Hematopoietic multipotent progenitor cell treated with erythropoietin and hydrocortisone succinate and interleukin-3 and kit ligand, for 8 days (in vitro differentiated cells): ENCODE measurements around the gene TNRC6A.
"Not testable (repeated sequence)": the region's sequence is repeated elsewhere in the genome, so short reads cannot be mapped to it uniquely, and the experiment has no call there.

ENCODE experiments used
- DNase-seq: peaks from one replicate; pipeline ENCODE4 v3.0.0-alpha.2; 2015

The TNRC6A gene

DNA sequence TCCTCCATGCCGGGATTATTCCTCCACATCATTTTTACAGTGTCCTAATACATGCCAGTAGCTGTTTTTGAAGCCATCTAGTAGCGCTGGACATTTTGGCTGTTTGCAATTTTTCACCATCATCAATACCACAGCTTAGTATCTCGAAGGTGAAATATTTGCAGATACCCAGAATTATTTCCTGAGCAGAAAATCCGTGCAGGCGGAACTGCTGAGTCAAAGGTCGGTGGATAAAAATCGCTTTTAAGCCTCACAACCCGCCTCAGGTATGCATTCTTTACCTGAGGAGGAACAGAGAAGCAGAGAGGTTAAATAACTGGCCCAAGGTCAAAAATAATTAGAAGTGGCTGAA is 584 bp upstream of the TNRC6A start:
- no peak for DNase-seq

DNA sequence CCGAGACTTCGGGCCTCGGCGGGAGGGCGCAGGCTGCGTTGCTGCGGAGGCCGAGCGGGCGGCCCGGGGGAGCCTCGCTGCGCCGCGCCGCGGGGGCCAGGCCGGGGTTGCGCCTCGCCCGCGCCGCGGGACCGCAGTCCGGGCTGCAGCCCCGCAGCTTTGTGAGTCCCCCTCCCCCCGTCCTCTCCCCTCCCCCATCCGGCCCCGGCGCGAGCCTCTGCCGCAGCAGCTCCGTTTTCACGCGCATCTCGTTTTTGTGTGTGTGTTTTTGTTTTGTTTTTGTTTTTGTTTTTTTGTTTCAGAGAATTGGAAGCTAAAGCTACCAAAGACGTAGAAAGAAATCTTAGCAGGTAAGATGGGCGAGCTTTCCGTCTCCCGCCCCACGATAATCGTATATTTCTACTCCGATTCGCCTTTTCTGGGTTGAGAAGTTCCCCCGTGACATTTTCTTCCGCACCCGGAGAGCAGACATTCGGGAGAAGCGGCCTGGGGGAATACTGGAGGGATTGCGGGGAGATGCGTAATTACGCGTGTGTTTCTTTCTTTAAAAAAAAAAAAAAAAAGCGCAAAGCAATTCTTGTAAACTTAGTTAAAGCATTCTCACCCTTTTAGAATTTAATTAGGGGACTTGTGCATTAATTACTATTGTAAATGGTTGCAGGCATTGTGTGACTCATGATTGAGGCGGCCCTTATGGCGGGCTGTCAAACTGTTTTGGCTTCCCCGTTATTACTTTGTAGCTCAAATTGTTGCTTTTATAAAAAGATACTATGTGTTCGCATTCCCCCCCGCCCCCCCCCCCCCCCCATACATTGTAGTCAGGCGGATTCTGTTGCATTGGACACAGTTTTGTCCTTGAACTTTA is 732 bp downstream of the TNRC6A start:
- DNase-seq = peak; percentile 46

DNA sequence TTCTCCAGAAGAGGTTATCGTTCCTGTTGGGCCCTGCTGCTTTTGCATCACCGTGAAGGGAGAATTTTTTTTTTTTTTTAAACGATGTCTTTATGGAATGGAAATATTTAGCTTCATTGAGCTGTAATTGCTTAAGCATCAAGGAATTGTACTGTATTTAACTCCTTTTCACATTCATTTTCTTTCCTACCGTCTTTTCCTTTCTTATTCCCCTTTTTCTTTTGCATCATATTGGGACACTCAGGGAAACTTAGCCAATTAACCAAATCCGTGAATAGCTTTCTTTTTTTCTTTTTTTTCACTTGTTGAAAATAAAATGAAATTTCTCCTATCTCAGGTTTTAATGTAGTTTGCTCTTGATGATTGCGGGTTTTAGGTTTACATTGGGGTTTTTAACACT is 1.5 kb downstream of the TNRC6A start:
- no peak for DNase-seq

DNA sequence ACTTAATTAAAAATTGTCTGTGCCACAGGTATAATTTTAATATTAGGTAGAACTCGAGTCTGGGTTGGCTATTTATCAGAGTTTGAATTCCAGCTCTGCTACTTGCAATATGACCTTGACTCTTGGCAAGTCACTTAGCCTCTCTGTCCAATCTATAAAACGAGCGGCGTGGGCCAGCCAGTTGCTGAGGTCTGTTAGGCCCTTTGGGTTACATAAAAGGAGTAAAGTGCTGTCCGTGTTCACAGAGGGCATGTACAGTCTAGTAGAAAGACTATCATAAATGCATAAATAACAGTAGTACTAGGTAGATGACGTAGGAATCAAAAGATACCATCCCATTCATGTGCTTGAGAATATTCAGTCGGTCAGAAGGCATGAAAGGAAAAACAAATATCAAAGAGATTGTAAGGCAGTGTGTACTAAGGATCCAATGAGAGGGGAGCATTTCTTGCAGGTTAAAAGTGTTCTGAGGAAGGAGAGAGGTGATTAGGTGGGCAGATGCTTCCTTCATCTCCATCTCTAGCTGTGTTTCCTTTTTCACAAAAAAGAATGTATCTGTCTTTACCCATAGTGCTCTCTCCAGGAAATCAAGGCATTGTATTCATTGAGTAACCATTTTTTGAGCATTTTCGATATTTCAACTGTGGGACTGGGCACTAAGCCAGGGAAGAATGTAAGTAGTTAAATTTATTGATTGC is 2.4 kb downstream of the TNRC6A start:
- DNase-seq = no peak

DNA sequence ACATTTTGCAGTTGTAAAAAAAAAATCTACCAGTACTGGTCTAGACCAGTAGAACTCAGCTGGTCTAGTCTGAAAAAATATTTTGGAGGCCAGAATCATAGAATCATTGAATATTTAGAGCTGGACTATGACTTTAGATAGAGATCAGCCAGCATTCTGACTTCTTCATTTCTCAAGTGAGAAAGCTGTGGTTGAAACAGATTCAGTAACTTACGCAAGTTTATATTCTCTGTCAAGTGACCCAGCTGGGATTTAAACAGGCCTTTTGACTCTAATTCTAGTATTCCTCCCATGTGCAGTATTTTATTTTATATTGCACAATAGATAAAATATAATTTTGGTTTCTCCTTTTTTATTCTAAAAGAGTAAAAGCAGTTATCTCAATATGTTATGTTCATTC is 4.9 kb downstream of the TNRC6A start:
- DNase-seq = no peak

DNA sequence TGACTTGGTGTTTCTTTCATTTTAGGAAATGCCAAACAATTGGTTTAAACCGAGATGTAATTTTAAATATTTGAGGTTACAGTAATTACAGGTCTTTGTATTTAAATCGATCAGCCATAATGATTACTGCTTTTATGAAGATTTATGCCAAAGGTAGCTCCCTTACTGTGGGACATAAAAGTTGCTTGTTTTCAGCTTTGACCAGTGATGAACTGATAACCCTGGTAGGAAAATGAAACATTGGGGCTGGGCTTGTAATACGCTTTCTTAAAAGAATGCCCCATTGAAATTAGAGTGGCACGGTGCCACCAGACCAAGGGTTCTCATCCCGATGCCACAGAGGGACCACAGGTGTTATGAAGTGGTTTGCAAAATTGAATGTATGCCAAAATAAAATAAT is 7.3 kb downstream of the TNRC6A start:
- DNase-seq = no peak

DNA sequence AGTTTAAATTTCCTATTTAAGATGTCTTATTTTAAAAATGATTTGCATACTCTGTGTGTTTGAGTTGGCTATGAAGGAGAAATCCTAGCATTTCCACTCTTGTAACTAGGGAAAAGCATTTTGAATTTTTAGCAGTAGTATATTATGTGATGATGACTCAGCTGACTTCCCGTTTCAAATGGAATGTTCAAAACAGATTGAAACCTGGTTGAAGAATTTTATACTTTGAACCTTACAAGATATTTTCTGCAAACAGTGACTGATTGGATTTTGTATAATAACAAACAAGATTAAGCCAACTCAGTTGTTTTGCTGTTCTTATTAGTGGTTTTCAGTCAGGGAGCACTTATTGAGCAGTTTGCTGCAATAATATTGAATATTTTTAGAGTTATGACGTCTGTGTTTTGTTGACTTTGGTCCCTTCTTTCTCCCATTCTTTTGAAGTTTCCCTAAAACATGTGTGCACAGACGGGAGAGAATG is 8.0 kb downstream of the TNRC6A start:
- DNase-seq = no peak

DNA sequence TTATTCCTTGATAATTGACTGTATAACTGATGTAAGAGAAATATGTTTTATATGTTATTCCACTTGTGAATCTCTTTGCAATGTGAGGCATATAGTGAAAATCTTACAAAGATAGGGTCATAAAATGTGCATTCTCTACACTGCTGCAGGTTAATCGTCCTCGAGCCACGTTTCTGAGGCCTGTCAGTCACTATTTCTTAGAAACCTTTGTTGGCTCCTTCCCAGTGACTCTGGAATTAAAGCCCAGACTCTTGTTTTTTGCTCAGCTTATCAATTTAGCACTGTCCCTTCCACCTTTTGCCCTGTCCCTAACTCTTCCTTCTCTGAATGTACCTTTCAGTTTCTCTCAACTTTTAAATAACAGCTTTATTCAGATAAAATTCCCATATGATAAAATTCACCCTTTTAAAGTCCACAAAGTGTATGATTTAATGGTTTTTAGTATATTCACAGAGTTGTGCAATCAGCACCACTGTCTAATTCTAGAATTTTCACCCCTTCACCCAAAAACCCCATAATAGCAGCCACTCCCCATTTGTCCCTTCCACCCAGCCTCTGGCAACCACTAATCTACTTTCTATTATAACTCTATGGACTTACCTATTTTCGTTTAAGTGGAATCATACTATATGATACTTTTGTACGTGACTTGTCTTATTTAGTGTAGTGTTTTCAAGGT is 8.6 kb downstream of the TNRC6A start:
- DNase-seq = peak; percentile 49

DNA sequence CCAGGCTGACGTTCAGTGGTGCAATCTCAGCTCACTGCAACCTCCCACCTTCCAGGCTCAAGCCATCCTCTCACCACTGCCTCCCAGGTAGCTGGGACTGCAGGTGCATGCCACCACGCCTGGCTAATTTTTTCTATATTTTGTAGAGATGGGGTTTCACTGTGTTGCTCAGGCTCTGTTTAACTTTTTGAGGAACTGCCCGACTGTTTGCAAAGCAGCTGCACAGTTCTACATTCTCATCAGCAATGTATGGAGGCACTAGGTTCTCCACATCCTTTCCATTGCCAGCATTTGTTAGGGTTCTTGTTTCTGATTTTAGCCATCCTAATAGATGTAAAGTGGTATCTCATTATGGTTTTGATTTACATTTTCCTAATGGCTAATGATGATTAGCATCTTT is 9.4 kb downstream of the TNRC6A start:
- DNase-seq = no peak

DNA sequence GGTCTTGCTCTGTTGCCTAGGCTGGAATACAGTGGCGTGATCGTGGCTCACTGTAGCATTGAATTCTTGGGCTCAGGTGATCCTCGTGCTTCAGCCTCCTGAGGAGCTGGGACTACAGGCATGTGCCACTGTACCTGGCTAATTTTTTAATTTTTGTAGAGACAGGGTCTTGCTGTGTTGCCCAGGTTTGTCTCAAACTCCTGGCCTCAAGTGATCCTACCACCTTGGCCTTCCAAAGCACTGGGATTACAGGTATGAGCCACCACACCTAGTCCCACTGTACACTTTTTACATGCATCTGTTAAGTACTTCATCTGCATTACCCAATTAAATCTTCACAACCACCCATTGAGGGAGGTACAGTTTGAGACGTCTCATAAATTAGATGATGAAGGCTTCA is 12.4 kb downstream of the TNRC6A start:
- DNase-seq = no peak

DNA sequence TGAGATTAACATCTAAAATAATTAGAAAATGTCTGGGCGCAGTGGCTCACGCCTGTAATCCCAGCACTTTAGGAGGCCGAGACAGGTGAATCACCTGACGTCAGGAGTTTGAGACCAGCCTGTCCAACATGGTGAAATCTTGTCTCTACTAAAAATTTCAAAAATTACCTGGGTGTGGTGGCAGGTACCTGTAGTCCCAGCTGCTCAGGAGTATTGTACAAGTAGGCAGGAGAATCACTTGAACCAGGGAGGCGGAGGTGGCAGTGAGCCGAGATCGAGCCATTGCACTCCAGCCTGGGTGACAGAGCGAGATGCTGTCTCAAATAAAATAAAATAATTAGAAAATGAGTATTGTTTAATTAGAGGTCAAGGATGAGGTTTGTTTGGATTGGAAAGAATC is 13.2 kb downstream of the TNRC6A start:
- not testable (repeated sequence) for DNase-seq

DNA sequence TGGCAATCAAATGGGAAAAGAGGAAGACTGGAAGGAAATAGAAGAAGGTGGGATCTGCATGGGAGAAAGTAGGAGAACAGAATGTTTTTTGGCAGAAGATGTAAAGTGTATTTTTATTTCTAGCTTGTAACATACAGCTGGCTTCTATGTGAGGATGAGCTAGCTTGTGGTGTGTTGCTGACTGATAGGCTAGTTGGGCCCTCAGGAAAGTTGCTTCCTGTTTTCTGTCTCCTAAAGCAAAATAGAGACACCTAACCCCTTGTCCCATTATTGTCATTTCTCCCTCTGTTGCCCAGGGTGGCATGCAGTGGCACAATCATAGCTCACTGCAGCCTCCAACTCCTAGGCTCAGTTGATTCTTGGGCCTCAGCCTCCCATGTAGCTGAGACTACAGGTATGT is 15.9 kb downstream of the TNRC6A start:
- DNase-seq = peak; percentile 32

DNA sequence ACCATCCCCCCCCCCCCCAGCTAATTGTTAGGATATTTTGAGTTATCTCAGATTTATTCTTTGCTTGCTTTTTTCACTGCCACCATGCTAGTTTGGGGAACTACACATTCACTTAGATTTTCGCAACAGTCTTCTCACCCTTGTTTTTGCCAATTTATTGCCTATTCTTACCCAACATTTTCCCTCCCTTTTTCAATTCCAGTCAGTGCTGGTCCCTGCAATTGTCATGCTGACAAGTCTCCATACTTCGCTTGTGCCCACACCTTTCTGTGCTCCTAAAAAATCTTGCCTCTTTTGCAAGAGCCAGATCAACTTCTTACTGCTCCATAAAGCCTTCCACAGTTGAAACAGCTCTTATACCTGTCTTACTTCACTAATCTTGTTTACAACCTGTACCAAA is 16.3 kb downstream of the TNRC6A start:
- no peak for DNase-seq

DNA sequence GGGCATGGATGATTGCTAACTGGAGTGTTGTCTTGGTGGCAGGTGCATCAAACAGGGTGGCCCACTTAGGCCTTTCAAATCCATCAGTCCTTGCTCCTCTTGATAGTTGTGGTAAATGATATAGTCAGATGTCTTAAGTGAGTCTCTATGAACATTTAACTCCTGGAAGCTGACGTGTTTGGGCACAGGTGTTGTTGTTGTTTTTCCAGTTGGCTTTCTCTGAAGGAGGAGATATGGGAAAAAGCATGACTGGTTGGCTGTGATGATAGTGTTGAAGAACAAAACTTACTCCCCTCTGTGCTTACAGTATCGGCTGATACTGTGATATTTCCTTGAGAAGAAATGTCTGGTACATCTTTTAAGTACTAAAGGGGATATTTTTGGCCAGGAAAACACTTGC is 18.0 kb downstream of the TNRC6A start:
- no peak for DNase-seq

DNA sequence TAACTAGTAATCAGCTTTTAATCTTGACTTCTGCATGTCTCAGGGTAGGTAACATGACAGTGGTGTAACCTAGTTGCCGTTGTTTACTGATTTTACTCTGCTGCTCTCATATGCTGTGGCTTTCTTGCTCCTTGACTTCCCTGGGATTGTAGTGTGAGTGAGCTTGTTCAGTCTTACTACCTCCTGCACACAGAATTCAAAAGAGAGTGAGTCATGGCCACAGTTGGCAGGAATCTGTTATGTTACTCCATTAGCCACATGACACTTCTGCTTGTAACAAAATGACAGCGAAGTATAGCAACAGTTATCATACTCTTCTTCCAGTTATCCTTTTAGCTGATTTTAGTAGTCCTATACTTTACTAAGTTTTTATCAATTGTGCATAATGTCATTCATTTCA is 18.8 kb downstream of the TNRC6A start:
- DNase-seq = peak; percentile 55

DNA sequence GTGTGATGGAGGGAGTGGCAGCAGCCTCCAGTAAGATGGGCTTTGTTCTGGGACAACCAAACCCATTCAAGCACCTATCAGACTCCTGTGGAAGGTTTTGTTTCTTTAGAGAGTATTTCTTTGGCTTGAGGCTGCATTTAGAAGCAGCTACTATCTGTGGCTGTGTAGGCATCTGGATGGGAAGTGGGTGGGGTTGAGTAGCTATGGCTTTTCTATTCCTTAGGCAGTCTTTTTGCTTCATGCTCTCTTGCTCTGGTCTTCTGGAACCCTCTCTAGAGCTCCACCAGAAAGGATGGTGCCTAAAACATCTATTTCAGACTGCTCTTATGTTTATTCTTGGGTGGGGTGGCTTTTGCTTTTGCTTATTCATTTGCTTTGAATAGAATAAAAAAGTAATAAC is 19.9 kb downstream of the TNRC6A start:
- DNase-seq = peak; percentile 25

DNA sequence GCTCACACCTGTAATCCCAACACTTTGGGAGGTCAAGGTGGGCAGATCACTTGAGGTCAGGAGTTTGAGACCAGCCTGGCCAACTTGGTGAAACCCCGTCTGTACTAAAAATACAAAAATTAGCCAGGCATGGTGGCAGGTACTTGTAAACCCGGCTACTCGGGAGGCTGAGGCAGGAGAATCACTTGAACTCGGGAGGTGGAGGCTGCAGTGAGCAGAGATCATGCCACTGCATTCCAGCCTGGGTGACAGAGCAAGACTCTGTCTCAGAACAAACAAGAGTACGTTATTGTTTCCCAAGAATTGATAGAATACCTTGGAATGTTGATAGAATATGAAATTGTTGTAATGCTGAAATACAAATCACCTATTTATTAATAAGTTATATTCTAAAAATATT is 20.4 kb downstream of the TNRC6A start:
- DNase-seq = not testable (repeated sequence)

DNA sequence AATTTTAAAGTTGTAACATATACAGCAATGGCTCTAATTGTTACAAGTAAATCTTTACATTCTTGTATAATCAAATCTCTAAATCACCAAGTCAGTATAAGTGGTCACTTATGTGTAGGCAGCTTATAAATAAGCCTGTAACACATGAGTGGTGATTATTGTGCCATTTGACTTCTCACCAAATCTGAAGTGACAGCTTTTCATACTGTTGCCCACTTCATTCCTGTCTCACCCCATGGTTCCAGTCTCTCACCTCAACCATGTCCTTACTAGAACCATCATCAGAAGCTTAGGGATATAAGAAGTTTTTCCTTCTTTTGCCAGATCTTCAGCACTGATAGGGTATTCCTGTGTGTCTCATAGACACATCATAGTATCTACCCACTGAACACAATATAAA is 23.5 kb downstream of the TNRC6A start:
- DNase-seq = no peak

DNA sequence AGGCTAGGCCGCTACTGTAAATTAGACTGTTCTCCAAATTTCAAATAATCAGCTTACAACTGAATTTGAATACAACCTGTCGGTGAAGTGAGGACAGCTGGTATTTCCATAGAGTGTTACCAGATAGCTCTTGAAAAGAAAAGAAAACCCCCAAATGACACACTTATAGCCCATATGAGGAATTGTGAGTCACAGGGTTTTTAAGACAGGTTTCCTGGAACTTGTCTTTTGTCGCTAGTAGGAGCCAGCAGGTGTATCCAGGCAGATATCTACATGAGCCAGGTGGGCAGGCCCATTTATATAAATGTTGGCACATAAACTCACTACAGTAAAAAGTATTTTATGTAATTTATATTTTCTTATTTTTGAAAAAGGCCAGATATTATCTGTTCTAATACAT is 24.0 kb downstream of the TNRC6A start:
- peak; percentile 53 for DNase-seq

DNA sequence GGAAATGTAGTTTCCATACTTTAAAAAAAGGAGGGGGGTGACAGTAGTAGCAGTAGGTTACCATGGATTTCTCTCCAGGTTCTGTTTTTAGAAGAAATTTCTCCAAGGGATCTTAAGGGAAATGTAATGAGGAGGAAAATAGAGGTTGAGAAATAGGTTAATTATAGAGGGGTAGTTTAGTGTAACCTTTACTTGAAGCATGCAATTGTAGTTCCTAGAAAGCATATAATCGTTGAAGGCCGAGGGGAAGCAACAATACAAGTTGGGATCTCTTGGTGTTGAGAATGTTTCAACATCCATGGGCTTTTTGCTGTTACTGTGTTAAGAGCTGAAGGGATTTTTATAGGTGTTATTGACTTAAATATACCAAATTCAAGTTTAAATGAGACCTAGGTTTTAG is 25.1 kb downstream of the TNRC6A start:
- DNase-seq = no peak

DNA sequence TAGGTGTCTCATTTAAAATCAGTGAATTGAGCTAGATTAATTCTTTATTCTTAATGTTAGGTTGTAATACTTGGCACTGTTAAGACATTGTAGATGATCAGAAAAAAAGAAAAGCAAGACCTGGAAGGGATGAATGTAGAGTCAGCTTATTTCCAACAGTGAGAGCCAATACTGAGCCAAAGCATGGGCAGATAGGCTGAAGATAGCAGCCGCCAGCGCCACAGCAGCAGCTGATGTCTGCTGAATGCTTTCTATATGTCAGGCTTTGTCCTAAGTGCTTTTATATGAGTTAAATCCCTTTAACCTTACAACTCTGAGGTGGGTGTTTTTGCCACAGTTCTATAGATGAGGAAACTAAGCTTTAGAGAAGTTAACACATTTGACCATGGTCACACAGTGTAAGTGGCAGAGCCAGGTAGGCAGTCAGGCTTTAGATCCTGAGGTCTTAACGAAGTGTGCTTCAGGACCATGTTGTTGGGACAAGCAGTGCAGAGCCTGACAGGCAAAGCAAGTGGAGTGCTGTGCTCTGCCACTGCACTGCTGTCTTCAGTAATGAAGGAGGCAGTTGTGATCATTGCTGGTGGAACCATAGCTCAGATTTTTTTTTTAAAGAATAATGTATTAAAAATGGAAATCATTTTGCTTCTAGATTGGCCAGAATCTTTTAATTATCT is 25.9 kb downstream of the TNRC6A start:
- no peak for DNase-seq

DNA sequence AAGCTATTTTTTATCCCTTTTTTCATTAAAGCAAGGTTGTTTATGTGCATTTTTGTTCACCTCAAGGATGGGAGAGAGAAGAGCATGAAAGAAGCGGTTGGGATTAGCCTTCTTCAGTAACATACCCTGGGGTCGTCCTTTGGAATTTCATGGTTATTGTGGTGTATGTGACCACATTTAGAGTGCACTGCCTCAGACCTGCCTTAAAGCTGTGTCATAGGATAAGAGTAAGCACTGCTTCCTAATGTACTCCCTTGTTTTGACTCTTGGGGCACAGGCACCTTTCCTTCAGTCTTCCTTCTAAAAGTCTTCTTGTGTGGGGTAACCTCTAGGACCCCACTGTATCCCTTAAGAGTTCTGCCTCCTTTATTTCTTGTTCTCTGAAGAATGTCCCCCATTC is 28.9 kb downstream of the TNRC6A start:
- DNase-seq = peak; percentile 41

DNA sequence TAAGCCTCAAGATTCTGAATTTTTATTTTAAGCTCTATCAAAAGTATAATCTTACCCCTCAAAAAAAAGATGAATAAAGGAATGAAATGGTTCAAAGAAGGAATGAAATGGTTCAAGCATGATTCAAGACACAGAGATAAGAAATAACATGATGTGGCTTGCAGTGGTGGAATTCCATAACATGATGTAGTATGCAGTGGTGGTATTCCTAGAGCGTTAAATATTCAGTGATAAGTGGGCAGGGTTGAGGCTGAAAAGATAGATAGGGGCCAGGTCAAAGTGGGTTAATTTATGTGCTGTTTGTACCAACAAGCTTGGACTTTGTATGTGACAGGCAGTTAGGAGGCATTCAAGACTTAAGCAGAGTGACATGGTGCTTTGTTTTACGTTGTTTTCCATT is 29.6 kb downstream of the TNRC6A start:
- DNase-seq = peak; percentile 58
